Psoas muscle (tissue), 8 donors: ENCODE data around the gene CCL11. TPM values are rescaled to one million over a fixed set of nuclear protein-coding genes. Genes with fewer than 3 reads are reported as not detected.

ENCODE experiments used
- ATAC-seq, 4 donors: fragments of 200-7000 bp; cut with Tn5 transposase; one replicate each; pipeline ENCODE4 v1.9.1; 2020; ENCODE audit warnings: moderate library complexity in 3 of 4, mild to moderate bottlenecking in 2 of 4
- DNase-seq, 2 donors: peaks; one replicate each; pipeline ENCODE4 v3.0.0-alpha.2; 2020
- H3K27ac ChIP-seq: fragments of 200-600 bp; one replicate; pipeline ENCODE4 v1.8.0; 2022
- H3K27me3 ChIP-seq, 3 donors: fragments of 200-600 bp in 1 of 3; one replicate each; pipeline versions ENCODE4 v1.6.1 to v1.8.0; 2013 to 2022; ENCODE audit warnings: low read length in 2 of 3, mild to moderate bottlenecking in 2 of 3, moderate library complexity in 1 of 3; ENCODE audit not compliant: insufficient read depth in 3 of 3
- H3K36me3 ChIP-seq, 2 donors: fragments of 200-600 bp in 1 of 2; one replicate each; pipeline versions ENCODE4 v1.6.1 to v1.8.0; 2013 to 2022; ENCODE audit warnings: low read depth in 1 of 2, mild to moderate bottlenecking in 1 of 2, moderate library complexity in 1 of 2; ENCODE audit not compliant: insufficient read depth in 1 of 2
- H3K4me1 ChIP-seq: fragments of 200-600 bp; one replicate; pipeline ENCODE4 v1.8.0; 2022
- H3K4me3 ChIP-seq: fragments of 200-600 bp; one replicate; pipeline ENCODE4 v1.8.0; 2022; ENCODE audit warnings: mild to moderate bottlenecking
- H3K9me3 ChIP-seq: fragments of 200-600 bp; one replicate; pipeline ENCODE4 v1.8.0; 2022
- CTCF ChIP-seq: fragments of 200-600 bp; IDR thresholded peaks from one replicate; pipeline ENCODE4 v1.8.0; 2022; ENCODE audit warnings: antibody characterized with exemption
- WGBS, 3 donors: extraction: QIAGEN DNeasy Blood & Tissue Kit; methylation state at CpG; one replicate each; pipeline versions ENCODE4 v1.1.6 to v1.1.7; 2013; 5-methylcytosine and 5-hydroxymethylcytosine counted together
- intact Hi-C, 2 donors: fragments of 100-400 bp; cut with DNase I; formaldehyde crosslinking; loops; one replicate each; pipeline versions ENCODE4 v1.11.0 to v1.14.2; 2022
- polyA plus RNA-seq, 3 donors: library from polyadenylated mRNA; stranded (reverse); fragments of 200-250 nt; gene quantifications; one replicate each; pipeline ENCODE4 v1.2.3, GENCODE V29; 2013
- total RNA-seq, 4 donors: library from RNA; stranded (reverse); fragmentation: NEBNext Ultra II Directional in 2 of 4; extraction: Animal tissue kit (Norgen Biotek cat#: 25700) in 2 of 4; gene quantifications; one replicate each; pipeline versions ENCODE4 v1.2.1 to v1.2.4, GENCODE V29; 2021 to 2023
- donor health status: healthy with polysubstance abuse.
- donor health status: DM: no; HTN: no; CAD: no; lungs with moderate emphysema.
- donor health status: Bipolar disorder and iron deficiency.
- donor health status: healthy.
- donor health status: DM: yes; HTN: yes; CAD: no.
- donor health status: DM: no; HTN: no; CAD: no.
- donor health status: DM: no; HTN: no; CAD: no.
- donor health status: DM: yes; HTN: yes; CAD: no.

CCL11 gene
- total and polyA plus RNA-seq, 7 donors: 0.42 to 1.6 TPM; not detected in 5

- Histone ChIP-seq H3K36me3 (no peaks in the 10 kb centered on the region), H3K4me1 (peaks cover 23% of the 10 kb centered on the region), H3K4me3 (no peak overlapping the region), H3K27me3 (no peaks in the 10 kb centered on the region), H3K9me3 (no peaks in the 10 kb centered on the region), H3K27ac (peak overlapping the region; percentile 36)
- ATAC-seq: peak in 2 of 4 donors; percentile 13 to 33
- no peak for DNase-seq
- 45 to 64% (median 46%) methylated on average over 8 of the region's 8 CpGs for WGBS, 3 donors
- TF ChIP-seq CTCF: no peak
- intact Hi-C loops: no loop called here
Observed at GRCh38 chr17:34242587-34243363, 42.8 kb upstream of the CCL11 start.

- no peak for DNase-seq
- Histone ChIP-seq H3K4me3 (no peak overlapping the region), H3K4me1 (peaks cover 18% of the 10 kb centered on the region), H3K9me3 (no peaks in the 10 kb centered on the region), H3K27me3 (no peaks in the 10 kb centered on the region), H3K27ac (peak overlapping the region; percentile 36), H3K36me3 (no peaks in the 10 kb centered on the region)
- no peak for ATAC-seq
- TF ChIP-seq CTCF: no peak
- intact Hi-C loops: no loop called here
- 65 to 76% (median 72%) methylated on average over 7 of the region's 7 CpGs for WGBS, 3 donors
Observed at GRCh38 chr17:34243364-34244320, 41.9 kb upstream of the CCL11 start.

GRCh38 chr17:34245351-34245905 is 40.1 kb upstream of the CCL11 start:
- 58 to 69% (median 58%) methylated on average over 6 of the region's 6 CpGs for WGBS, 3 donors

GRCh38 chr17:34246446-34246845 is 39.1 kb upstream of the CCL11 start:
- WGBS, 3 donors: 85 to 100% (median 89%) methylated on average over 1 of the region's 1 CpG
- DNase-seq (no peak), ATAC-seq (no peak)
- H3K4me3 ChIP-seq: no peak overlapping the region
- H3K27ac ChIP-seq: no peak overlapping the region
- no peaks in the 10 kb centered on the region for H3K27me3 ChIP-seq
- no peaks in the 10 kb centered on the region for H3K36me3 ChIP-seq
- no peak for TF ChIP-seq CTCF
- H3K4me1 ChIP-seq: peaks cover 18% of the 10 kb centered on the region
- intact Hi-C loops: no loop called here
- H3K9me3 ChIP-seq: no peaks in the 10 kb centered on the region

More at GRCh38 chr17:34245351-34245905, 40.1 kb upstream of the CCL11 start:
- no peaks in the 10 kb centered on the region for H3K9me3 ChIP-seq
- intact Hi-C loops: no loop called here
- H3K4me3 ChIP-seq: no peak overlapping the region
- no peaks in the 10 kb centered on the region for H3K27me3 ChIP-seq
- no peak overlapping the region for H3K27ac ChIP-seq
- ATAC-seq (no peak), DNase-seq (no peak)
- peaks cover 18% of the 10 kb centered on the region for H3K4me1 ChIP-seq
- H3K36me3 ChIP-seq: no peaks in the 10 kb centered on the region
- TF ChIP-seq CTCF: no peak
